ENCODE results near the gene AP3S2.
"Not testable (repeated sequence)": the region's sequence is repeated elsewhere in the genome, so short reads cannot be mapped to it uniquely, and the experiment has no call there.

The AP3S2 gene

GRCh38 chr15:89893696-89894447 is at the start of gene AP3S2:
AP3S2 (minus strand) TSS chr15:89893994; CDS start chr15:89893949, 45 bp downstream.
- peak; percentile 97 for DNase-seq

DNA sequence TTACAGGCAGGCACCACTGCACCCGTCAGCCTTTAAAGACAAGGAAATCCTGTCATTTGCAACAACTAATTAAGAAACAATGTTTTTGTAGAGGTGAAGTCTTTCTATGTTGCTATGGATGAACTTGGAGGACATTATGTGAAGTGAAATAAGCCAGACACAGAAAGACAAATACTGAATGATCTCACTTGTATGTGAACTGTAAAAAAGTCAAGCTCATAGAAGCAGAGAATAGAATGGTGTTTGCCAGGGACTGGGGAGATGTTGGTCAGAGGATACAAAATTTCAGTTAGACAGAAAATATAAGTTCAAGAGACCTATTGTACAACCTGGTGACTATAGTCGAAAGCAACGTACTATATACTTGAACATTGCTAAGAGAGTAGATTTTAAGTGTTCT is 46.1 kb upstream of the AP3S2 start:
- DNase-seq: no peak

- DNase-seq: not testable (repeated sequence)
These were observed 45.6 kb upstream of the AP3S2 start for GRCh38 chr15:89939377-89939776.

- DNase-seq: no peak
These were observed 43.9 kb upstream of the AP3S2 start for GRCh38 chr15:89937365-89938350.

- no peak for DNase-seq
These were observed 43.0 kb upstream of the AP3S2 start for GRCh38 chr15:89936786-89937265.

DNA sequence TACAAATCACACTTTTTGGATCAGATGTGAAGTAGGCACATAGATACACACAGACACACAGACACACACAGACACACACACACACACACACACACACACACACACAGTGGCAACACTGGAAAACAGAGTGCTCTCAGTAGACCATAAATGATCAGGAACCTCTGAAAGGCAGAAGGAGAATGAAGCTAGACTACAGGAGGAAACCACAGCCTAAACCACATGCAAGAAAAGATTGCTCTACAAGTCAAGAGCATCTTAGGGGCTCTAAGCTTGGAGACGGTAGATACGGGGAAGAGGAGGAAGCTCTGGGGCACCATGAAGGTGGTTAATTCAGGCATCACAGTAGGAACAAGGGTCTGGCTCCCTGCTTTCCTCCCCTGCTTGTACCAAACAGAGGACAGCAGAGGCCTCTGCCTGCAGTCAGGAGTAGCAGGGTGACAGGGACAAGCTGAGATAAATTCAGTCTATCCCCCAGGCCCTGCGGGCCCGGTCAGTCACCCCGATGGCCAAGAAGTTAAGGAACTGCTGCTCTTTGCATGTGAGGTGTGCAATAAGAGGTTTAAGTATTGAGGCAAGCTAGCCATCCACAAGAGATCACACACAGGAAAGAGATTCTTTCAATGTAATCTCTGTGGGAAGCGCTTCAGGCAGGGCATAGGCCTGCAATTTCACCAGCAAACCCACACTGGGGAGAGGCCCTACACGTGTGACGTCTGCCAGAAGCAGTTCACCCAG is 42.4 kb upstream of the AP3S2 start:
- DNase-seq: no peak

DNA sequence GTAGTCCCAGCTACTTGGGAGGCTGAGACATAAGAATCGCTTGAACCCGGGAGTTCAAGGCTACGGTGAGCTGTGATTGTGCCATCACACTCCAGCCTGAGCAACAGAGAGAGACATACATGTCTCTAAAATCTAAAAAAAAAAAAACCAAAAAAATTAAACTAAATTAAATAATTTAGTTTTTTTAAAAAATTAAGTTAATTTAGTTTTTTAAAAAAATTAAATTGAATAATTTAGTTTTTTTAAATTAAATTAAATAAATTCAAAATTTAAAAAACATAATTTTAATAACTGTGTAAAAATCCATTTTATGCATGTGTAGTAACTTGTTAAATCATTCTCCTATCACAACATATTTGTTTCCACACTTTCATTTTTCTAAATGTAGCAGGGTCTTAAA is 39.1 kb upstream of the AP3S2 start:
- no peak for DNase-seq

DNA sequence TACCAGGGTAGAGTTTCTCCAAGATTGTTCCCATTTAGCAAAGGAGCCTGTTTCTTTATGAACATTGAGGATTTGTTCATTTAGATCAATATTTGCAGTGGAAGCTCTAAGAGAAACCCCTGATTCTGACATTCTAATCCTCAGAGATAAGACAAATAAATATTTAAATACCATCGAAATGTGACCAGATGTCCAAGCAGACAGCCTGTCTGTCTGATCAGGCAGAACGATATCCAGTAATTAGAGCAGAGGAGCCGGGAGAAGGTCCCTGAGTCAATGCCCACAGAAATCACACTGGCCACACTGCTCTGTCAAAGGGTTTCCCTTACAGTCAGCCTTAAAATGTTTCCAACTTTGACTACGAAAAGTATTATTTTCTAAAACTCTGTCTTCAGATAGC is 34.6 kb upstream of the AP3S2 start:
- no peak for DNase-seq

- DNase-seq: no peak
These were observed 32.4 kb upstream of the AP3S2 start for GRCh38 chr15:89926158-89926557.

DNA sequence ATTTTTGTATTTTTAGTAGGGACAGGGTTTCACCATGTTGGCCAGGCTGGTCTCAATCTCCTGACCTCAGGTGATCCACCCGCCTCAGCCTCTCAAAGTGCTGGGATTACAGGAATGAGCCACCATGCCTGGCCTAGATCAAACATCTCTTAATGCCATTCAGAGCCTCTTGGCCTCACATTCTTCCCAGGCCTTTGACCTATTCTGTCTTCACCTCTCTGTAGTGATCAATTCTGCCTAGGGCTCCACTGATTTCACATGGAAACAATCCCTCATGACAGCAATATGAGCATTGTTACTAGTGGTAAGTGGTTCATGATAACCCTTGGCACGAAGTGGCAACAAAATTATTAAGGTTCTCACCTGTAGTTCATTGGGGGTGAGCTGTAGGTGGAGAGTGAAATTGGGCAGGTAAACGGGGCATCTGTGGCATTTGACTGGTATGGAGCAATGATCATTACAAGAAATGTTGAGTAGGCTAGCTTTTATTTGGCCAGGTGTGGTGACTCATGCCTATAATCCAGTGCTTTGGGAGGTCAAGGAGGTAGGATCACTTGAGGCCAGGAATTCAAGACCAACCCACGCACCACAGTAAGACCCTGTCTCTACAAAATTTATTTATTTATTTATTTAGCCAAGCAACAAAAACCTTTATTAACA is 23.8 kb upstream of the AP3S2 start:
- DNase-seq: no peak

GRCh38 chr15:89916660-89917059 is 22.9 kb upstream of the AP3S2 start:
- no peak for DNase-seq

DNA sequence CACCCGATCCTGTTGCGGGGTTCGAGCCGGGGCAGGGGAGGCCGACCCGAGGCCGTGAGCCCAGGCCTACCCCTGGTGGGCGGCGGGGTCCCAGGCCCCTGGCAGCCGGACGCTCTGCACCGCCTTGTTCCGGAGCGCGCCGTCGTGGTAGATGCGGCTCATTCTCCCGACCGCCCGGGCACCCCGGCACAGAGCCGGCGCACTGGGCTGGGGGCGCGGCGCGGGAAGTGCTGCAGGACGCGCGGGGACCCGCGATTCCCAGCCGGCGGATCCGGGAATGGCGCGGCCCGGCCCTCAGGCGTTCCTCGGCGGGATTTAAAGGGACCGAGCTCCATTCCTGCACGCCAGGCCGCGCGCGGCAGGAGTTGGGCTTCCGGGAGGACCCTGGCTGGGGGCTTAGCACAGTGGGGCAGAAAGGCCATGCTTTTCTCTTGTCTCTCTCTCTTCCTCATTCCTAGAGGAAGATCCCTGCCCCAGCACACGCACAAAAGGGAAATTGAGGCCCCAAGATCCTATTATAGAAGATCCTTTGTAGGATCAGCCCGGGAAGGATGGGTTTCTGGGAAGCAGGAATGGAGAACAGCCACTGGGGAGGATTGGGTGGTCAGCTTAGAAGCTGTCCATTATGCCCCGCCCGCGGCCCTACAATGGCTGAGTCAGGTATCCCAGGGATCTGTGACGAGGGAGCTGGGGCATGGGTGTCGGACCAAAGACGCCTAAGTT is 19.0 kb upstream of the AP3S2 start, which contains the start of gene ARPIN:
ARPIN (minus strand) TSS at position 279 of the 723 bp plus-strand sequence; CDS start at position 162, 117 bp downstream.
- DNase-seq: no peak

DNA sequence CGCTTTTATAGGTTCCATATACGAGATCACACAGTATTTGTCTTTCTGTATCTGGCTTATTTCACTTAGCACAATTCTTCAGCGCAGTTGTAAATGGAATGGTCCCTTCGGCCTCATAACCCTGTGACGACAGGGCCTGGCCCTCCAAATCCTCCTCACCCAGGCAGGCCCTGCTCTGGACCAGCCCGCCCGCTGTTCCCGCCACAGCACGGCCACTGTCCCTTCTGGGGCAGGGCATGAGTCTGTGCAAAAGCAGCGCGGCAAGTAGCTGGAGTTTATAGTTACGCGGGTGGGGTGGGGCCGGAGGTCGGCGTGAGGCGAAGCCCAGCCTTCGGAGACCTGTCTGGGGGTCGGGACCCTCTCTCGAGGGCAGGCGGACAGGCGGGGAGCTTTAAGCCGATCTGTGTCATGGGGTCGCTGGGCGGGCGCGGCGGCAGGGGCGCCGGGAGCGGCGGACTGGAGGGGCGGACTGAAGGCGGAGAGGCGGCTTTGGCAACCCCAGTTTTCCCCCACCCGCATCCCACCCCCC is 18.4 kb upstream of the AP3S2 start:
- no peak for DNase-seq

GRCh38 chr15:89910891-89911626 is 17.3 kb upstream of the AP3S2 start:
- DNase-seq: no peak

- DNase-seq: no peak
These were observed 15.8 kb upstream of the AP3S2 start for GRCh38 chr15:89909611-89910010.

- no peak for DNase-seq
These were observed 14.4 kb upstream of the AP3S2 start for GRCh38 chr15:89908226-89908625.

GRCh38 chr15:89907289-89907688 is 13.5 kb upstream of the AP3S2 start:
- DNase-seq: no peak

DNA sequence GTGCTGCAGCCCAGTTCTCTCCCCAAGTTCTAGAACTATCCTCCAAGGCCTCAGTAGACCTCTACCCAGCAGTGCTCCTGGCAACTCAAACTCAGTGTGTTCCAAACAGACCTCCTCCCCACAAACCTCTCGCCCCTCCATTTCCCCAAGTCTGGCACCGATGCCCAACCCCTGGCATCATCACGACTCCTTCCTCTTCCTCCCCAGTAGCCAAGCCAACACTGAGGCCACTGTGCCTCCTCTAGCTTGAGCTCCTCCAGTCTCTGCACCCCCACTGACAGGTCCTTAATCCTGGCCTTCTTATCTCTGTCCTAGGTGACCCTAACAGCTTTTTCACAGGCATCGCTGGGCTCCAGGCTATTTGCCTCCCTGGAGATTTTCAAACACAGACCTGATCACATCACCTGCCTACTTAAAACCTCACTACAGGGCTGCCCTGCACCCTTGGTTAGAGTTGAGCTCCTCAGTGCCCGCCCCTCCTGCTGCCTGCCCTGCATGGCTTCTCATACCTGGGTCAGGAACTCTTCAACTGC is 12.1 kb upstream of the AP3S2 start:
- DNase-seq: no peak

DNA sequence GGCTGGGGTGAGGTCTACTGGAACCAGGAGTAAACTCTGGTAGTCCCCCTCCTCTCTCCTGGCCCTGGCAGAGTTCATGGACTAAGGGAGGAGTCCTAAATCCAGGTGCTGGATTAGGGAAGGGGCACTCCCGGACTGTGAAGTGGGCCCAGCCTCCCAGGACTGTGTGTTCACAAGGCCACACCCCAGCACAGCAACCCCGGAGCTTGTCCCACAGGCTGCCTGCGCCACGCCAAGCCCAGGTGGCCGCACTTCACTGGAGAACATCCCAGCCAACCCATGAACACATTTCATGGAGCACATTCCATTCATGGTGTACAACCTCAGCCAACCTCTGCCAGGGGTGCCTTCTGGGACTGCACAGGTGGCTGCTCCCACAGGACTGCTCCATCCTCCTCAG is 10.7 kb upstream of the AP3S2 start:
- no peak for DNase-seq

DNA sequence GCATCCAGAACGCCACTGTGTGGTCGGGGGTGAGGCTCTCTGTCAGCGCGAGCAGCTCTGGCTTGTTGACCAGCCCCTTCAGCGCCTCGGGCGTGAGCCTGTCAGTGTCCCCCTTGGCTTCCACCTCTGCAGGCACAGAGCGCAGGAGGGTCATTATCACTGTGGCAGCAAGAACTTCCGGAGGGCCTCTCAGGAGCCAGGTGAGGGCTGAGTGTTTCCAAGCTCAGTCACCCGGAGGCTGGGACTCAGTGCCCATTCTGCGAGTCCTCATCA is 10.0 kb upstream of the AP3S2 start:
- no peak for DNase-seq
